Measurements from ENCODE around the gene CREB5. TPM values are rescaled to one million over a fixed set of nuclear protein-coding genes. Genes with fewer than 3 reads are reported as not detected.

CREB5 gene
- total and polyA plus RNA-seq, 7 donors: 0.86 to 33.8 (median 16.6) TPM

DNA sequence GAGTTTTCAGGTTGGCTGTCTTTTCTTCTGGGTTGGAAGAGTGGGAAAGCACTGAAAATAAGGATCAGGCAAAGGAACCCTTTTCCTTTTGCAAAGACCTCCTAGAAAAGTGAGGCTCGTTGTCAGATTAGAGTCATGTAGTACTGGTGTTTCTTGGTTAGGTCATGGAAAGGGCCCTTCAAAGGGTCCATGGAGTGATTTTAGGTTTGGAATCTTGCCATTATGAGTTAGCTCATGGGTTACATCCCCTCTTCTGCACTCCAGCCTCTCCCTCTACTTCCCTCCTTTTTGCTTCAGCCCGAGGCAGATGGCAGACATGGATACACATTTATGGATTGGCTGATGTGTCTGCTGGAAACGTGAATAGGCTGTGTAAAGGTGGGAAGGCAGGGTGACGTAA, 47.0 kb downstream of the CREB5 start:
- ATAC-seq: no peak
- H3K4me1 ChIP-seq: no peaks in the 10 kb centered on the region
- 87 to 94% (median 91%) methylated on average over 4 of the region's 4 CpGs for WGBS, 3 donors
- H3K4me3 ChIP-seq: no peak overlapping the region
- intact Hi-C loops (cut with DNase I): loop anchor here in 1 of 2 donors (5.0 kb wide), 1 partner anchor 43 kb away; no protein-coding TSS in a partner anchor
- no peak for DNase-seq
- H3K27ac ChIP-seq: no peak overlapping the region
- H3K9me3 ChIP-seq: peaks cover 5% of the 10 kb centered on the region
- TF ChIP-seq, protein P1, sequence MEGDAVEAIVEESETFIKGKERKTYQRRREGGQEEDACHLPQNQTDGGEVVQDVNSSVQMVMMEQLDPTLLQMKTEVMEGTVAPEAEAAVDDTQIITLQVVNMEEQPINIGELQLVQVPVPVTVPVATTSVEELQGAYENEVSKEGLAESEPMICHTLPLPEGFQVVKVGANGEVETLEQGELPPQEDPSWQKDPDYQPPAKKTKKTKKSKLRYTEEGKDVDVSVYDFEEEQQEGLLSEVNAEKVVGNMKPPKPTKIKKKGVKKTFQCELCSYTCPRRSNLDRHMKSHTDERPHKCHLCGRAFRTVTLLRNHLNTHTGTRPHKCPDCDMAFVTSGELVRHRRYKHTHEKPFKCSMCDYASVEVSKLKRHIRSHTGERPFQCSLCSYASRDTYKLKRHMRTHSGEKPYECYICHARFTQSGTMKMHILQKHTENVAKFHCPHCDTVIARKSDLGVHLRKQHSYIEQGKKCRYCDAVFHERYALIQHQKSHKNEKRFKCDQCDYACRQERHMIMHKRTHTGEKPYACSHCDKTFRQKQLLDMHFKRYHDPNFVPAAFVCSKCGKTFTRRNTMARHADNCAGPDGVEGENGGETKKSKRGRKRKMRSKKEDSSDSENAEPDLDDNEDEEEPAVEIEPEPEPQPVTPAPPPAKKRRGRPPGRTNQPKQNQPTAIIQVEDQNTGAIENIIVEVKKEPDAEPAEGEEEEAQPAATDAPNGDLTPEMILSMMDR (IDR thresholded peaks at IDR 0.05): no peak
- no peaks in the 10 kb centered on the region for H3K27me3 ChIP-seq (ENCODE audit: insufficient read depth in 3 of 3, low read length in 2 of 3)
- H3K36me3 ChIP-seq (ENCODE audit: insufficient read depth in 1 of 2, low read depth in 1 of 2): no peaks in the 10 kb centered on the region

DNA sequence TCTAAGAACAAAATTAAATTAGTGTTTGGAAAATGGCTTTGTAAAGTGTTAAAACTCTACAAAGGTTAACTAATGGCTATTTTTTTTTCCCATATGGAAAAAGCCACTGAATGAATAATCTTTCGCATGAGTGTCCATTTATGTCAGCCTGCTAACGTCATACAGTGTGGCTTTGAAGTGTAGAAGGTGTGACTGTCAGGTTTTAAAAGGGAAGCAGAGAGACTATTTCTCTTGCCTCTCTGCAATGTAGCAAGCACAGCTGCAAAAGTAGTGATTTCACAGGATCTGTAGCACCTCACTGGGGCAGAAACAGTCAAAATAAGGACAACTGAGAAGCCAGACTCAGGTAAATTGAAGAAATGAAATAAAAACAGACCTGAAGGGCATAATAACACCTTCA, 53.4 kb downstream of the CREB5 start:
- TF ChIP-seq, protein P1 (IDR thresholded peaks at IDR 0.05): no peak
- no peak overlapping the region for H3K27ac ChIP-seq
- no peaks in the 10 kb centered on the region for H3K27me3 ChIP-seq (ENCODE audit: insufficient read depth in 3 of 3, low read length in 2 of 3)
- ATAC-seq (no peak), DNase-seq (no peak)
- no peak overlapping the region for H3K4me3 ChIP-seq
- intact Hi-C loops (cut with DNase I): no loop called here
- peaks cover 5% of the 10 kb centered on the region for H3K9me3 ChIP-seq
- WGBS, 3 donors: 94 to 96% (median 94%) methylated on average over 2 of the region's 2 CpGs
- H3K36me3 ChIP-seq (ENCODE audit: insufficient read depth in 1 of 2, low read depth in 1 of 2): no peaks in the 10 kb centered on the region
- H3K4me1 ChIP-seq: no peaks in the 10 kb centered on the region

DNA sequence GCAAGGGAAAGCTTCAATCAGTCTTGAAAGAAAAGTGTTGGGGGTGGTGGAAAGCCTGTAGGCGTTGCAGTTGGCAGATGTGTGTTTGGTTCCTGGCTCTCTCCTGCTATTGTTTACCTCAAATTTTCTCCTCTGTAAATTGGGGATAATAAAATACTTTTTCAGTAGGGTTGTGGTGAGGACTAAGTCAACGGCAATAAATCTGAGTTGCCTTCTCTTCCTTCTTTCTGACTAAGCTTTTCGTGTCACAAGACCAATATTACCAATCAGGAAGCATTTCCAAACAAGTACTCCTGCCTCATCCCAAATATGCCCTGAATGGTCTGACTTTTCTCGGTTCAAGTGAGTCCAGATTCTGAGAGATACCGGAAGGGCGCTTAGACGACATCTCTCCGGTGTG, 54.0 kb downstream of the CREB5 start:
- H3K4me1 ChIP-seq: no peaks in the 10 kb centered on the region
- DNase-seq (no peak), ATAC-seq (no peak)
- intact Hi-C loops (cut with DNase I): no loop called here
- no peaks in the 10 kb centered on the region for H3K36me3 ChIP-seq (ENCODE audit: insufficient read depth in 1 of 2, low read depth in 1 of 2)
- no peaks in the 10 kb centered on the region for H3K27me3 ChIP-seq (ENCODE audit: insufficient read depth in 3 of 3, low read length in 2 of 3)
- H3K4me3 ChIP-seq: no peak overlapping the region
- H3K27ac ChIP-seq: no peak overlapping the region
- TF ChIP-seq, protein P1 (IDR thresholded peaks at IDR 0.05): no peak
- peaks cover 5% of the 10 kb centered on the region for H3K9me3 ChIP-seq
- WGBS, 3 donors: 77 to 85% (median 81%) methylated on average over 8 of the region's 8 CpGs

DNA sequence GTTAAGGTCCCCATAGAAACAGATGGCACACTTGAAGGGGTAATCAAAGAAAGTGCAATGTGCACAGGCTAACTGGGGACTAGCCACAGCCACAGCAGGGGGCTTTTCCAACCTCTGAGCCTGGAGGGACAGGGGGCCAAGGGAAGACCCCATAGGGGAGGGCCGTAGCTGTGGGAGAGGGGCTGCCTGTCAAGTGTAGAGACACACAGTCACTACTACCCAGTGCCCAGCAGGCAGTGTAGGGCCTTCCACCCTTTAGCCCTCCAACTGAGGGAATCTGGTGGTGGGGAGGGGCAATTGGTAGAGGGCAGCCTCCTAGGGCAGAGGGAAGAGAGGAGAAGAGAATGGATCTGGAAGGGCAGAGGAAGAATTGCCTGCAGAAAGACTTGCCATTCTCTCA, 54.6 kb downstream of the CREB5 start:
- no peak for ATAC-seq
- intact Hi-C loops (cut with DNase I): no loop called here
- DNase-seq: no peak
- peaks cover 5% of the 10 kb centered on the region for H3K9me3 ChIP-seq
- TF ChIP-seq, protein P1 (IDR thresholded peaks at IDR 0.05): no peak
- 77 to 89% (median 85%) methylated on average over 1 of the region's 1 CpG for WGBS, 3 donors
- H3K27ac ChIP-seq: no peak overlapping the region
- H3K4me3 ChIP-seq: no peak overlapping the region
- H3K36me3 ChIP-seq (ENCODE audit: insufficient read depth in 1 of 2, low read depth in 1 of 2): no peaks in the 10 kb centered on the region
- H3K27me3 ChIP-seq (ENCODE audit: insufficient read depth in 3 of 3, low read length in 2 of 3): no peaks in the 10 kb centered on the region
- H3K4me1 ChIP-seq: no peaks in the 10 kb centered on the region

DNA sequence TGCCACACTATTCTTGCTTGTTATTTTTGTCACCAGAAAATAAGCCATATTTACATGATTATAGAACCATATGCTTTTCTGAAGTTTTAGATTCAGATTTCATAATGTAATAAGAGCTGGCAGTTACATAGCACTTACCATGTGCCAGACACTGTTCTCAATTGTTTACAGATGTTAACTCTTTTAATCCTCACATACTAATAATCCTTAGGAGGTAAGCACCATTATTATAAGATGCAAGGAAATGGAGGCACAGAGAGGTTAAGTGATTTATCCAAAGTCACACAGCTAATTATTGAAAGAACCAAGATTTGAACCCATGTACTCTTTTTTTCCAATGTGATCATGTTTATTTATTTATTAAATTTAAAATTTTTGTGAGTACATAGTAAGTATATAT, 57.2 kb downstream of the CREB5 start:
- no peak for ATAC-seq
- intact Hi-C loops (cut with DNase I): no loop called here
- Histone ChIP-seq H3K36me3 (ENCODE audit: insufficient read depth in 1 of 2, low read depth in 1 of 2) (no peaks in the 10 kb centered on the region), H3K4me3 (no peak overlapping the region), H3K4me1 (no peaks in the 10 kb centered on the region), H3K27ac (no peak overlapping the region), H3K27me3 (ENCODE audit: insufficient read depth in 3 of 3, low read length in 2 of 3) (no peaks in the 10 kb centered on the region), H3K9me3 (no peaks in the 10 kb centered on the region)
- no peak for DNase-seq
- TF ChIP-seq, protein P1 (IDR thresholded peaks at IDR 0.05): no peak

Measured in psoas muscle (tissue), 8 donors.